Thoracic aorta (tissue), 2 donors: Measurements from ENCODE around the gene CCL23. TPM values are rescaled to one million over a fixed set of nuclear protein-coding genes. Genes with fewer than 3 reads are reported as not detected.

Experiments used
- ATAC-seq: fragments of 150-250 bp; one replicate; pipeline ENCODE4 v1.8.0; 2017; ENCODE audit warnings: low read depth; ENCODE audit not compliant: insufficient number of reproducible peaks, low FRiP score
- DNase-seq: peaks from one replicate; pipeline ENCODE4 v3.0.0-alpha.2; 2020; ENCODE audit warnings: low spot score
- H3K27ac ChIP-seq, 2 donors: fragments of 200-600 bp; sonication (generic); 1 replicate in 1 of 2; 2 replicates in 1 of 2; pipeline ENCODE4 v1.5.1; 2016; ENCODE audit warnings: mild to moderate bottlenecking in 2 of 2, moderate library complexity in 2 of 2
- H3K27me3 ChIP-seq: fragments of 200-600 bp; sonication (generic); replicated peaks from 2 replicates; pipeline ENCODE4 v1.6.0; 2016; ENCODE audit warnings: mild to moderate bottlenecking; ENCODE audit not compliant: insufficient read depth
- H3K36me3 ChIP-seq: fragments of 200-600 bp; sonication (generic); one replicate; pipeline ENCODE4 v1.5.1; 2016
- H3K4me1 ChIP-seq, 2 donors: fragments of 200-600 bp; sonication (generic); 1 replicate in 1 of 2; 2 replicates in 1 of 2; pipeline versions ENCODE4 v1.5.1 to v1.6.0; 2016; ENCODE audit warnings: low read depth in 2 of 2, mild to moderate bottlenecking in 1 of 2; ENCODE audit not compliant: control insufficient read depth in 1 of 2
- H3K4me3 ChIP-seq: fragments of 200-600 bp; sonication (generic); 2 replicates; pipeline ENCODE4 v1.5.1; 2016; ENCODE audit warnings: mild to moderate bottlenecking
- H3K9me3 ChIP-seq: fragments of 200-600 bp; sonication (generic); 2 replicates; pipeline ENCODE4 v1.5.1; 2016
- CTCF ChIP-seq: fragments of 200-600 bp; sonication (generic); IDR thresholded peaks from one replicate; pipeline ENCODE4 v1.5.1; 2019; ENCODE audit warnings: antibody characterized with exemption
- total RNA-seq, 2 donors: library from RNA; depleted of rRNA; stranded (reverse); fragments of >200 nt; gene quantifications; one replicate each; pipeline versions ENCODE4 v1.1.0 to v1.2.3, GENCODE V29; 2016

Gene CCL23
- total RNA-seq, 2 donors from 2014 or later: not detected

GRCh38 chr17:35977509-35977908, 40.3 kb downstream of the CCL23 start:
- TF ChIP-seq CTCF: no peak
- no peak overlapping the region for H3K4me3 ChIP-seq
- DNase-seq: no peak
- no peak for ATAC-seq
- no peaks in the 10 kb centered on the region for H3K27me3 ChIP-seq
- no peak overlapping the region for H3K27ac ChIP-seq
- no peaks in the 10 kb centered on the region for H3K9me3 ChIP-seq
- no peaks in the 10 kb centered on the region for H3K36me3 ChIP-seq
- no peaks in the 10 kb centered on the region for H3K4me1 ChIP-seq

- TF ChIP-seq CTCF: no peak
- no peaks in the 10 kb centered on the region for H3K27me3 ChIP-seq
- H3K4me3 ChIP-seq: no peak overlapping the region
- H3K27ac ChIP-seq: no peak overlapping the region
- no peaks in the 10 kb centered on the region for H3K36me3 ChIP-seq
- DNase-seq (no peak), ATAC-seq (no peak)
- no peaks in the 10 kb centered on the region for H3K9me3 ChIP-seq
- no peaks in the 10 kb centered on the region for H3K4me1 ChIP-seq
Measured at GRCh38 chr17:35973333-35974260, 44.2 kb downstream of the CCL23 start.

- Histone ChIP-seq H3K4me1 (no peaks in the 10 kb centered on the region), H3K27ac (no peak overlapping the region), H3K9me3 (no peaks in the 10 kb centered on the region), H3K36me3 (no peaks in the 10 kb centered on the region), H3K27me3 (no peaks in the 10 kb centered on the region), H3K4me3 (no peak overlapping the region)
- no peak for TF ChIP-seq CTCF
- no peak for ATAC-seq
- no peak for DNase-seq
Measured at GRCh38 chr17:35972945-35973332, 44.8 kb downstream of the CCL23 start.

DNA sequence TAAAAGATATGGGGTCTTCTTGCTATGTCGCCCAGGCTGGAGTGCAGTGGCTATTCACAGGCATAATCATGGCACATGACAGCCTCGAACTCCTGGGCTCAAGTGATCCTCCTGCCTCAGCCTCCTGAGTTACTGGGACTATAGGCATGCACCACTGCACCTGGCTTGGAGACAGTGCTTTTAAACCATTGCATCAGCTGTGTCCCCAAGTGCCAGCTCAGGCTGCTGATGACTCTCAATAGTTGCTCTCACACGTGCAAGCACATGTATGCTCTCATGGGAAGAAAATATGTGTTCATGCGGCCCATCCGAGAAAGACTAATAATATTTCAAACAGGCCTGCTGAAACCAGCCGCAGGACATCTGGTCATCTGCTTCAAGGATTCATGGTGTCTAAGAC, 45.2 kb downstream of the CCL23 start:
- no peak overlapping the region for H3K4me3 ChIP-seq
- H3K36me3 ChIP-seq: no peaks in the 10 kb centered on the region
- TF ChIP-seq CTCF: no peak
- no peak overlapping the region for H3K27ac ChIP-seq
- H3K9me3 ChIP-seq: no peaks in the 10 kb centered on the region
- H3K4me1 ChIP-seq: no peaks in the 10 kb centered on the region
- DNase-seq: no peak
- ATAC-seq: no peak
- H3K27me3 ChIP-seq: no peaks in the 10 kb centered on the region

DNA sequence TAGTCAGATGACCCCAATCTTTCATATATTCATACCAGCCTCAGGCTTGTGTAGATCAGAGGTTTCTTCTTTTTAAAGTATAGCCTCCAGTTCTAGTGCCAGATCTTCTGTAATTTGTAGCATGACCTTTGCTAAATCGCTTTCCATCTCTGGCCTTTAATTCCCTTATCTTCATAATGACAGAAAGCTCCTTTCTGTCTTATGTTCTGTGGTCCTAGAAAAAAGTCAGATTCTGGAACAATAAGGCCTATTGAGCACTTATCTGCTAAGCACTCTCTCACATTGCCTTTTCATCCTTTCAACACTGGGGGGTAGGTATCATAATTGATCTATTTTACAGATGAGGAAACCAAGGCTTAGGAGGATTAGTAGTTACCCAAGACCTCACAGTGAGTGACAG, 45.7 kb downstream of the CCL23 start:
- ATAC-seq (no peak), DNase-seq (no peak)
- TF ChIP-seq CTCF: no peak
- Histone ChIP-seq H3K27ac (no peak overlapping the region), H3K9me3 (no peaks in the 10 kb centered on the region), H3K4me3 (no peak overlapping the region), H3K4me1 (no peaks in the 10 kb centered on the region), H3K36me3 (no peaks in the 10 kb centered on the region), H3K27me3 (no peaks in the 10 kb centered on the region)
